Type B pancreatic cell (in vitro differentiated cells): Measurements from ENCODE around the gene OR6A2. TPM values are rescaled to one million over a fixed set of nuclear protein-coding genes. Genes with fewer than 3 reads are reported as not detected.

Experiments
- DNase-seq: peaks from one replicate; pipeline ENCODE4 v3.0.0; 2021; ENCODE audit warnings: mixed read lengths; ENCODE audit not compliant: unreplicated experiment; ENCODE audit errors: extremely low spot score
- H3K27ac Mint-ChIP-seq: 2 replicates; pipeline ENCODE4 v1.8.0; 2021; ENCODE audit warnings: mild to moderate bottlenecking, mixed read lengths
- H3K27me3 Mint-ChIP-seq: 2 replicates; pipeline ENCODE4 v1.8.0; 2021; ENCODE audit warnings: mixed read lengths
- H3K36me3 Mint-ChIP-seq: 2 replicates; pipeline ENCODE4 v1.8.0; 2021; ENCODE audit warnings: mixed read lengths
- H3K4me1 Mint-ChIP-seq: one replicate; pipeline ENCODE4 v1.8.0; 2021; ENCODE audit warnings: mixed read lengths; ENCODE audit not compliant: unreplicated experiment
- H3K4me3 Mint-ChIP-seq: 2 replicates; pipeline ENCODE4 v1.8.0; 2021; ENCODE audit warnings: mild to moderate bottlenecking, mixed read lengths
- H3K9me3 Mint-ChIP-seq: 2 replicates; pipeline ENCODE4 v1.8.0; 2021; ENCODE audit warnings: mixed read lengths
- total RNA-seq: library from RNA; stranded (reverse); gene quantifications from 2 replicates; pipeline ENCODE4 v1.2.1, GENCODE V29; 2021; ENCODE audit warnings: low replicate concordance
- TF ChIP-seq, protein P1 (sequence below): fragments of 200-600 bp; sonication (generic); conservative IDR thresholded peaks from 2 replicates; pipeline ENCODE4 v1.5.0; 2021; ENCODE audit warnings: antibody characterized with exemption, mild to moderate bottlenecking

Gene OR6A2
- total RNA-seq, 1 donor from 2014 or later = 0.27 TPM

- Mint-ChIP-seq H3K27ac (no peak overlapping the region), H3K4me3 (no peak overlapping the region), H3K9me3 (no peaks in the 10 kb centered on the region), H3K27me3 (peaks cover 12% of the 10 kb centered on the region), H3K4me1 (no peaks in the 10 kb centered on the region), H3K36me3 (no peaks in the 10 kb centered on the region)
- TF ChIP-seq, protein P1, sequence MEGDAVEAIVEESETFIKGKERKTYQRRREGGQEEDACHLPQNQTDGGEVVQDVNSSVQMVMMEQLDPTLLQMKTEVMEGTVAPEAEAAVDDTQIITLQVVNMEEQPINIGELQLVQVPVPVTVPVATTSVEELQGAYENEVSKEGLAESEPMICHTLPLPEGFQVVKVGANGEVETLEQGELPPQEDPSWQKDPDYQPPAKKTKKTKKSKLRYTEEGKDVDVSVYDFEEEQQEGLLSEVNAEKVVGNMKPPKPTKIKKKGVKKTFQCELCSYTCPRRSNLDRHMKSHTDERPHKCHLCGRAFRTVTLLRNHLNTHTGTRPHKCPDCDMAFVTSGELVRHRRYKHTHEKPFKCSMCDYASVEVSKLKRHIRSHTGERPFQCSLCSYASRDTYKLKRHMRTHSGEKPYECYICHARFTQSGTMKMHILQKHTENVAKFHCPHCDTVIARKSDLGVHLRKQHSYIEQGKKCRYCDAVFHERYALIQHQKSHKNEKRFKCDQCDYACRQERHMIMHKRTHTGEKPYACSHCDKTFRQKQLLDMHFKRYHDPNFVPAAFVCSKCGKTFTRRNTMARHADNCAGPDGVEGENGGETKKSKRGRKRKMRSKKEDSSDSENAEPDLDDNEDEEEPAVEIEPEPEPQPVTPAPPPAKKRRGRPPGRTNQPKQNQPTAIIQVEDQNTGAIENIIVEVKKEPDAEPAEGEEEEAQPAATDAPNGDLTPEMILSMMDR = no peak
- DNase-seq = no peak
Measured at GRCh38 chr11:6745465-6746015, 53.9 kb downstream of the OR6A2 start.

DNA sequence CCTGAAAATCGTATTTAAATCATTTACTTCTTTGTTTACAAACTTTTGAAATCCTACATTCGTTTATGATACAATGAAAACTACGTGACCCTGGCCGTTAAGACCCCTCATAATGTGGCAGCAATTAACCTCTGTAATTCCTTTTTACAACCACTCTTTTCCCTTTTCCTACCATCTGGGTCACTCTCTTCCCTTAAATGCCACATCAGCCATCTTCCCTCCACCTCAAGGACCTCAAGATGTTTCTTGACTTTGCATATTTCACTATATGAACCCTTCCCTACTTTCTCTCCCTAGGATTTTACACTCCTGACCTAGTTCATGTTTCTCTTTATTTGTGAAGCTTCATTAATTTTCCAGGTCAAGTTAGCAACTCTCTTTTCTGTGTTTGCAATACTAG is 54.5 kb downstream of the OR6A2 start:
- H3K27ac Mint-ChIP-seq = no peak overlapping the region
- H3K36me3 Mint-ChIP-seq = no peaks in the 10 kb centered on the region
- TF ChIP-seq, protein P1 = no peak
- no peak for DNase-seq
- no peaks in the 10 kb centered on the region for H3K4me1 Mint-ChIP-seq
- peaks cover 12% of the 10 kb centered on the region for H3K27me3 Mint-ChIP-seq
- H3K9me3 Mint-ChIP-seq = no peaks in the 10 kb centered on the region
- H3K4me3 Mint-ChIP-seq = no peak overlapping the region

- DNase-seq = no peak
- no peaks in the 10 kb centered on the region for H3K9me3 Mint-ChIP-seq
- no peak overlapping the region for H3K27ac Mint-ChIP-seq
- TF ChIP-seq, protein P1 = no peak
- H3K27me3 Mint-ChIP-seq = peaks cover 7% of the 10 kb centered on the region
- H3K36me3 Mint-ChIP-seq = no peaks in the 10 kb centered on the region
- no peak overlapping the region for H3K4me3 Mint-ChIP-seq
- no peaks in the 10 kb centered on the region for H3K4me1 Mint-ChIP-seq
Measured at GRCh38 chr11:6742260-6742659, 57.2 kb downstream of the OR6A2 start.

Other genes with a start within 250 kb of the OR6A2 start
- 19.7 and 23.5 TPM in 2 replicates for gene RRP8, start 196.1 kb downstream of the OR6A2 start, total RNA-seq
- gene ILK, start 195.9 kb downstream of the OR6A2 start, total RNA-seq = 92.7 and 135 TPM in 2 replicates
- gene TAF10, start 187.5 kb downstream of the OR6A2 start, total RNA-seq = 121 and 130 TPM in 2 replicates
- 72.8 and 97.8 TPM in 2 replicates for gene TPP1, start 180.3 kb downstream of the OR6A2 start, total RNA-seq
- gene DCHS1, start 143.9 kb downstream of the OR6A2 start, total RNA-seq = 3.9 and 54.9 TPM in 2 replicates
- gene MRPL17, start 116.3 kb downstream of the OR6A2 start, total RNA-seq = 46.6 and 67.3 TPM in 2 replicates
- gene OR2AG2, start 27.7 kb downstream of the OR6A2 start, total RNA-seq = 0.07 TPM in 1 of 2 replicates, not detected in the other
- gene OR2AG1, start 16.7 kb downstream of the OR6A2 start, total RNA-seq = not detected in 2 replicates
- not detected in 2 replicates for gene OR10A5, start 46.0 kb upstream of the OR6A2 start, total RNA-seq
- not detected in 2 replicates for gene OR10A2, start 63.4 kb upstream of the OR6A2 start, total RNA-seq
- gene OR10A4, start 76.9 kb upstream of the OR6A2 start, total RNA-seq = not detected in 2 replicates
- 0.27 TPM in 1 of 2 replicates, not detected in the other for gene OR2D2, start 92.8 kb upstream of the OR6A2 start, total RNA-seq
- gene OR2D3, start 121.3 kb upstream of the OR6A2 start, total RNA-seq = not detected in 2 replicates
- 3.2 and 4.6 TPM in 2 replicates for gene ZNF215, start 126.7 kb upstream of the OR6A2 start, total RNA-seq
- 6.3 and 7.9 TPM in 2 replicates for gene ZNF214, start 220.7 kb upstream of the OR6A2 start, total RNA-seq
- 0.12 and 0.24 TPM in 2 replicates for gene NLRP14, start 220.8 kb upstream of the OR6A2 start, total RNA-seq